GM12878 (cell line): ENCODE measurements around the gene MTHFD1.

Experiments
- BHLHE40 ChIP-seq, 2 experiments: fragments of 450-650 bp in 1 of 2; IDR thresholded peaks; 2 replicates each; pipeline ENCODE4 v1.6.1; 2011 to 2017; ENCODE audit warnings: low read depth in 2 of 2, borderline replicate concordance in 1 of 2, improper control_type of control experiment in 1 of 2, low read length in 1 of 2, mild to moderate bottlenecking in 1 of 2
- BMI1 ChIP-seq: fragments of 450-650 bp; IDR thresholded peaks from 2 replicates; pipeline ENCODE4 v1.6.1; 2016; ENCODE audit warnings: mild to moderate bottlenecking, moderate library complexity, borderline replicate concordance
- GATAD2B ChIP-seq: fragments of 450-650 bp; conservative IDR thresholded peaks from 2 replicates; pipeline ENCODE4 v1.6.1; 2017; ENCODE audit warnings: low read depth, mild to moderate bottlenecking, moderate library complexity
- NFIC ChIP-seq: IDR thresholded peaks from 2 replicates; pipeline ENCODE4 v1.6.1; 2012; ENCODE audit warnings: low read depth, mild to moderate bottlenecking, inconsistent platforms, low read length, moderate library complexity
- NRF1 ChIP-seq: conservative IDR thresholded peaks from 2 replicates; pipeline ENCODE4 v1.6.1; 2011; ENCODE audit warnings: mild to moderate bottlenecking, low read depth, low read length, improper control_type of control experiment
- POLR2A ChIP-seq: IDR thresholded peaks from 2 replicates; pipeline ENCODE4 v1.6.1; 2011; ENCODE audit warnings: low read depth, mild to moderate bottlenecking, low read length
- POLR2AphosphoS5 ChIP-seq: IDR thresholded peaks from 2 replicates; pipeline ENCODE4 v1.6.1; 2011; ENCODE audit warnings: mild to moderate bottlenecking, low read length, inconsistent platforms
- POU2F2 ChIP-seq: IDR thresholded peaks from 3 replicates; pipeline ENCODE4 v1.6.1; 2011; ENCODE audit warnings: low read depth, mild to moderate bottlenecking, low read length, borderline replicate concordance
- RFX5 ChIP-seq: IDR thresholded peaks from 2 replicates; pipeline ENCODE4 v1.6.1; 2011; ENCODE audit warnings: low read depth, low read length, improper control_type of control experiment
- SREBF2 ChIP-seq: IDR thresholded peaks from 2 replicates; pipeline ENCODE4 v1.6.1; 2012; ENCODE audit warnings: mild to moderate bottlenecking, low read length
- TF ChIP-seq, protein P1 (sequence below): IDR thresholded peaks from 2 replicates; pipeline ENCODE4 v1.6.1; 2012; ENCODE audit warnings: low read depth, low read length, improper control_type of control experiment
- TF ChIP-seq, protein P2 (sequence below), 3 experiments: IDR thresholded peaks in 2 of 3; conservative IDR thresholded peaks in 1 of 3; 2 replicates each; pipeline ENCODE4 v1.5.1; 2011; ENCODE audit warnings: low read depth in 3 of 3, low read length in 3 of 3, mild to moderate bottlenecking in 3 of 3, control low read depth in 2 of 3, moderate library complexity in 2 of 3, inconsistent platforms in 1 of 3, mixed read lengths in 1 of 3; ENCODE audit not compliant: control insufficient read depth in 2 of 3, insufficient read depth in 1 of 3; ENCODE audit errors: extremely low read depth in 1 of 3
- TF ChIP-seq, protein P3 (sequence below): fragments of 450-650 bp; IDR thresholded peaks from 2 replicates; pipeline ENCODE4 v1.6.1; 2016; ENCODE audit warnings: mild to moderate bottlenecking

DNA sequence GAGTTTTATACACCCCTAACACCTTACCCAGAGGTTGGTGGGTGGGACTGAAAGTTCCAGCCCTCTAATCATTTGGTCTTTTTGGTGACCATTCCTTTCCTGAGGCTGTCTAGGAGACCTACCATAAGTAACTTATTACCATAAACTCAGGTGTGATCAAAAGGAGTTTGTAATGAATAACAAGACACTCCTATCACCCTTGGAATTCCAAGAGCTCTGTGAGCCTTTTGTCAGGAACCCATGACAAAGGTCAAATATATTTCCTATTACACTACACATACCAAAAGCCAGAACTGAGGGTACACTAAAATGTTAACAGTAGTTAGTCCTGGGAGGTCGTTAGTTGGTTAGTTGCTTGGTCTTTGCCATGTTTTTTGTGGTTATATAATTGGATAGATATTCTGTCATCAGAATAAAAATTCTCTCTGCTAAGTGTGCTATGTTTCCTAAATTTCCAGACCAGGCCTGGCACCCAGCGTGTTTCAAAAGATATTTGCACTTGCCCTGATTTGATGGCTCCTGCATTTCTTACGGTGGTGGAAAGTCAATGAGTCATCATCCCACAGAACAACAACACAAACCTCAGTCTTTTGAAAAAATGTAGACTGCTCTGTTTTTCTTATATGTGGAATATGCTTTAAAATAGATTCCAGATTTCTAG is 50.2 kb downstream of the MTHFD1 start:
- TF ChIP-seq GATAD2B (no peak), RFX5 (no peak), POLR2A (no peak), NRF1 (no peak), POLR2AphosphoS5 (no peak), SREBF2 (no peak), POU2F2 (no peak), NFIC (no peak), BHLHE40 (IDR thresholded peaks at IDR 0.05; ENCODE audit: borderline replicate concordance in 1 of 2, low read depth in 2 of 2, low read length in 1 of 2) (no peak), BMI1 (no peak)
- TF ChIP-seq, protein P1, sequence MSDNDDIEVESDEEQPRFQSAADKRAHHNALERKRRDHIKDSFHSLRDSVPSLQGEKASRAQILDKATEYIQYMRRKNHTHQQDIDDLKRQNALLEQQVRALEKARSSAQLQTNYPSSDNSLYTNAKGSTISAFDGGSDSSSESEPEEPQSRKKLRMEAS, result no peak
- TF ChIP-seq, protein P2, sequence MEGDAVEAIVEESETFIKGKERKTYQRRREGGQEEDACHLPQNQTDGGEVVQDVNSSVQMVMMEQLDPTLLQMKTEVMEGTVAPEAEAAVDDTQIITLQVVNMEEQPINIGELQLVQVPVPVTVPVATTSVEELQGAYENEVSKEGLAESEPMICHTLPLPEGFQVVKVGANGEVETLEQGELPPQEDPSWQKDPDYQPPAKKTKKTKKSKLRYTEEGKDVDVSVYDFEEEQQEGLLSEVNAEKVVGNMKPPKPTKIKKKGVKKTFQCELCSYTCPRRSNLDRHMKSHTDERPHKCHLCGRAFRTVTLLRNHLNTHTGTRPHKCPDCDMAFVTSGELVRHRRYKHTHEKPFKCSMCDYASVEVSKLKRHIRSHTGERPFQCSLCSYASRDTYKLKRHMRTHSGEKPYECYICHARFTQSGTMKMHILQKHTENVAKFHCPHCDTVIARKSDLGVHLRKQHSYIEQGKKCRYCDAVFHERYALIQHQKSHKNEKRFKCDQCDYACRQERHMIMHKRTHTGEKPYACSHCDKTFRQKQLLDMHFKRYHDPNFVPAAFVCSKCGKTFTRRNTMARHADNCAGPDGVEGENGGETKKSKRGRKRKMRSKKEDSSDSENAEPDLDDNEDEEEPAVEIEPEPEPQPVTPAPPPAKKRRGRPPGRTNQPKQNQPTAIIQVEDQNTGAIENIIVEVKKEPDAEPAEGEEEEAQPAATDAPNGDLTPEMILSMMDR (IDR thresholded peaks at IDR 0.05 in 2 of 3, conservative IDR thresholded peaks at IDR 0.05 in 1 of 3; ENCODE audit: control insufficient read depth in 2 of 3, extremely low read depth in 1 of 3, insufficient read depth in 1 of 3, low read depth in 3 of 3, low read length in 3 of 3), result no peak
- TF ChIP-seq, protein P3, sequence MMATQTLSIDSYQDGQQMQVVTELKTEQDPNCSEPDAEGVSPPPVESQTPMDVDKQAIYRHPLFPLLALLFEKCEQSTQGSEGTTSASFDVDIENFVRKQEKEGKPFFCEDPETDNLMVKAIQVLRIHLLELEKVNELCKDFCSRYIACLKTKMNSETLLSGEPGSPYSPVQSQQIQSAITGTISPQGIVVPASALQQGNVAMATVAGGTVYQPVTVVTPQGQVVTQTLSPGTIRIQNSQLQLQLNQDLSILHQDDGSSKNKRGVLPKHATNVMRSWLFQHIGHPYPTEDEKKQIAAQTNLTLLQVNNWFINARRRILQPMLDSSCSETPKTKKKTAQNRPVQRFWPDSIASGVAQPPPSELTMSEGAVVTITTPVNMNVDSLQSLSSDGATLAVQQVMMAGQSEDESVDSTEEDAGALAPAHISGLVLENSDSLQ, result no peak
